8988T (cell line): ENCODE results near the gene LILRA6.
"Not testable (repeated sequence)": the region's sequence is repeated elsewhere in the genome, so short reads cannot be mapped to it uniquely, and the experiment has no call there.

Source experiments
- DNase-seq: peaks from one replicate; pipeline ENCODE4 v3.0.0; 2011

The LILRA6 gene

GRCh38 chr19:54229146-54229545, 13.4 kb downstream of the LILRA6 start:
- DNase-seq: no peak

GRCh38 chr19:54224619-54225018, 18.0 kb downstream of the LILRA6 start:
- DNase-seq: not testable (repeated sequence)

DNA sequence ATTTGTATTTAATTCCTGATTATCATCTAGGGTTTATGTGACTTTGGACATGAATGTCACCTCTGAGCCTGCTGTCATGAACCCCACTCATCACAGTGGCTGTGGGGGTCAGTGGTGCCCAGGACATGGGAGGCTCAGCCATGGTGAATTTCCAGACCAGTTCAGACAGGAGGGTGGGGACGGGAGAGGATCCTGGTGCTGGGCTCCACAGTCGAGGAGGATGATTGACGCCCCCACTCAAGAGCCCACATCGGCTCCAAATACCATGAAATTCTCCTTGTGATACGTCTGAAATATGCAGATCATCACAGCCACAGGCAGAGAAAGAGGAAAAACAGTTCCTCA, 18.7 kb downstream of the LILRA6 start:
- not testable (repeated sequence) for DNase-seq

DNA sequence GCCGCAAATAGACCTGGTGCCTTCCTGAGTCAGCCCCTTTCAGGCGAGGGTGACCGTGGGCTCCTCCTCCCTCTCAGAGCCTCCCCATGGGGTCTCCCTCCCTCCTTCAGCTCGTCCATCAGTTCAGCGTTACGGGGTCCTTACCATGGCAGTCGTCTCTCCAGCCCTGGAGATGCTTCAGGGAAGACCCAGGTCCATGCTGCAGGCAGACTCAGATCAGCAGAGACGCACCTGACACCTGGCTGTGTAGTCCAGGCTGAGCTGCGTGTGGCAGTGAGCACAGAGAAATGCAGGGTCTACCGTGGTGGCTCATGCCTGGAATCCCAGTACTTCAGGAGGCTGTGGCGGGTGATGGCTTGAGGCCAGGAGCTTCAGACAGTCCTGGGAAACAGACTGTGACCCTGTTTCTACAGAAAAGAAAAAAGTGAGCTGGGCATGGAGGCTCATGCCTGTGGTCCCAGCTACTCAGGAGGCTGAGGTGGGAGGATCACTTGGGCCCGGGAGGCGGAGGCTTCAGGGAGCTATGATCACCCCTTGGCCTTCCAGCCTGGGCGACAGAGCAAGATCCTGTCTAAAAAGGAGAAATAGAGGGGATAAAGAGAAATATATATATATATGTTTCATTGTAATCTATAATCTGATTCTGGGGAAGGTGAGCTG, 19.2 kb downstream of the LILRA6 start:
- not testable (repeated sequence) for DNase-seq

GRCh38 chr19:54222474-54223276, 19.9 kb downstream of the LILRA6 start, which contains the start of gene LILRB3:
Gene LILRB3 (minus strand): TSS chr19:54223007. CDS start chr19:54222976, 31 bp downstream.
- DNase-seq: not testable (repeated sequence)

- not testable (repeated sequence) for DNase-seq
These were observed 20.6 kb downstream of the LILRA6 start for GRCh38 chr19:54221947-54222346.

DNA sequence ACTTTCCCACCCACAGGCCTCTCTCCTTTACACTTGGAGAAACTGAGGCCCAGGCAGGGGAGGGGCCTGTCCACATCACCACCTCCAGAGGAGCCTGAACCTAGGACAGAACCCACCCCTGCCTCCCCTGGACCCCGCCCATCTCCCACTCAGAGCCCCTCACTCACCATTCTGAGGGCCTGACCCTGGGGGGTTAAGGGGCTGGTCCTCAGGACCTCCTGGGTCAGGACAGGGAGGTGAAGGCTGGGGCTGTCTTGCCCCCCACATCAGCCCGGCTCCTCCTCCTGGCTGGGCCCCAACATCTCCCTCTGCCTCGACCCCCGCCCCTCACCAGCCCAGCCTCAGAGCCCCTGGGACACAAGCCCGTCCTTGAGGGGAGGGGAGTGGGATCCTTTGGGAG, 22.9 kb downstream of the LILRA6 start:
- DNase-seq: not testable (repeated sequence)

DNA sequence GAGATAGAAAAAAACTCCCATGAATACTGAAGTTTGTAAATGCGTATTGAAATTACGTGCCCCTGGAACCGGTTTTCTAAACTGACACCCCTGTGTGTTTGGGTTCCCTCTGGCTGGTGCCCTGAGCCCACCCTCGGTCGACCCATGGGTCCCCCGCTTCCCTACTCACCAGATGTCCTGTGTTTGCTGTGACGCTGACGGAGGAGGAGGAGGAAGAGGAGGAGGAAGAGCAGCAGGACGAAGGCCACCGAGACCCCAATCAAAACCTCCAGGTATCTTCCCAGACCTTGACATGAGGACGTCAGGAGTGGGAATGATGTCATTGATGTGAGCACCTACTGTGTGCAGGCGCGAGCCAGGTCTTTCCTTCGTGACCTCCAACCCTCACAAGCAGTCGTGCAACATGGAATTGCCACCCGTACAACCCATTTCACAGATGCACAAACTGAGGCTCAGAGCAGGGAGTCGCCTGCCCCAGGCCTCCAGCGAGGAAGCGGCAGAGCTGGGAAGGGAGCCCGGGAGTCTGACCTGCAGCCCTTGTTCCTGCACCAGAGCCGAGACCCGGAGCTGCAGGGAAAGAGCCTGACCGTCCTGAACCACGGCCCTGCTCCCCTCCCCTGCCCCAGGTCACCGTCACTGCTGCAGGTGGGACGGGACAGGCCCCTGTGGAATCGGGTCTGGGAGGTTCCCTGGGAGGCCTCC, 23.5 kb downstream of the LILRA6 start:
- no peak for DNase-seq

DNA sequence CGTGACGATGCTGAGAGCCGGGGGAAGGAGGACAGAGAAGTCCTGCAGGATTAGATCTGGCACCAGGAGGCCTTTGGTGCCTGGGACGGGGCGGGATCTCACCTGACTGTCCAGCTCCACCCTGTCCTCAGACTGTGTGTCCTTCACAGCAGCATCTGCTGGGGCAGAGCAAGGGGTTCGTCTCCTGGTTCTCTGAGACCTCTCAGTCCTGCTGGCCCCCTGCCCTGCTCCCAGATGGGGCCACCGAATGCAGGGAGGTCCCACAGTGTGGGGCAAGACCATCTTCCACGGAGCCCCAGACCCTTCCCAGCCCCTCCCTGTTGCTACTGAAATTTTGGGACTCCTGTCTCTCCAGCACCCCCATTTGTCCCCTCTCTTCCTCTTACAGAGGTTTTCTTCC, 24.3 kb downstream of the LILRA6 start:
- DNase-seq: no peak

- not testable (repeated sequence) for DNase-seq
These were observed 24.9 kb downstream of the LILRA6 start for GRCh38 chr19:54217517-54218247.

GRCh38 chr19:54216869-54217268, 25.7 kb downstream of the LILRA6 start:
- no peak for DNase-seq

DNA sequence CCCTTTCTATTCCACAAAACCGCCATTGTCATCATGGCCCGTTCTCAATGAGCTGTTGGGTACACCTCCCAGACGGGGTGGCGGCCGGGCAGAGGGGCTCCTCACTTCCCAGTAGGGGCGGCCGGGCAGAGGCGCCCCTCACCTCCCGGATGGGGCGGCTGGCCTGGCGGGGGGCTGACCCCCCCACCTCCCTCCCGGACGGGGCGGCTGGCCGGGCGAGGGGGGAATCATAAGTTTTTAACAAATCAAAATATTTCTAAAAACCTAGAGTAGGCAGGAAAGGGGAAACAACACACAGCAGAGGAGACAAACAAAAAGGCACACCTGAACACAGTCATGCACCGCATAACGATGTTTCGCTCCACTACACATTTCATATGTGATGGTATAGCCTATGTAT, 27.9 kb downstream of the LILRA6 start:
- not testable (repeated sequence) for DNase-seq

- DNase-seq: not testable (repeated sequence)
These were observed 28.4 kb downstream of the LILRA6 start for GRCh38 chr19:54214217-54214616.

DNA sequence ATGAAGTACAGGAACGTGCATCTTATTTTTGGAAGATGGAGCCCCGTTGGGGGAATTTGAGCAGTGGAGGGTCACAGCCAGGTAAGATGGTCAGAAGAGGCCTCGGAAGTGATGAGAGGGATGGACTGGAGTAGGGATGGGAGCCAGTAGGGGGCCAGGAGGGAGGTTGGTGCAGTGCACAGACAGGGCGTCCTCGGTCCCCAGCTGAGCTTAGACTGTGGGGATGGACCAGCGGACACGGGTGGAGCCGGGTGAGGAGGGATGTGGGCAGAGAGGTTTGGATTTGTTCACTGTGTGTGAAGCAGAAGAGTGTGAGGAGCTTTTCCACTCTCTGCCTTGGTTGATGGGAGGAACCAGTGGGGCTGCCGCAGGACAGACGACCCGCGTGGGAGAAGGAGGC, 31.4 kb downstream of the LILRA6 start:
- no peak for DNase-seq

- DNase-seq: no peak
These were observed 32.6 kb downstream of the LILRA6 start for GRCh38 chr19:54209811-54210494.

- no peak for DNase-seq
These were observed 33.4 kb downstream of the LILRA6 start for GRCh38 chr19:54209058-54209810.

GRCh38 chr19:54208784-54209057, 33.9 kb downstream of the LILRA6 start:
- DNase-seq: no peak

DNA sequence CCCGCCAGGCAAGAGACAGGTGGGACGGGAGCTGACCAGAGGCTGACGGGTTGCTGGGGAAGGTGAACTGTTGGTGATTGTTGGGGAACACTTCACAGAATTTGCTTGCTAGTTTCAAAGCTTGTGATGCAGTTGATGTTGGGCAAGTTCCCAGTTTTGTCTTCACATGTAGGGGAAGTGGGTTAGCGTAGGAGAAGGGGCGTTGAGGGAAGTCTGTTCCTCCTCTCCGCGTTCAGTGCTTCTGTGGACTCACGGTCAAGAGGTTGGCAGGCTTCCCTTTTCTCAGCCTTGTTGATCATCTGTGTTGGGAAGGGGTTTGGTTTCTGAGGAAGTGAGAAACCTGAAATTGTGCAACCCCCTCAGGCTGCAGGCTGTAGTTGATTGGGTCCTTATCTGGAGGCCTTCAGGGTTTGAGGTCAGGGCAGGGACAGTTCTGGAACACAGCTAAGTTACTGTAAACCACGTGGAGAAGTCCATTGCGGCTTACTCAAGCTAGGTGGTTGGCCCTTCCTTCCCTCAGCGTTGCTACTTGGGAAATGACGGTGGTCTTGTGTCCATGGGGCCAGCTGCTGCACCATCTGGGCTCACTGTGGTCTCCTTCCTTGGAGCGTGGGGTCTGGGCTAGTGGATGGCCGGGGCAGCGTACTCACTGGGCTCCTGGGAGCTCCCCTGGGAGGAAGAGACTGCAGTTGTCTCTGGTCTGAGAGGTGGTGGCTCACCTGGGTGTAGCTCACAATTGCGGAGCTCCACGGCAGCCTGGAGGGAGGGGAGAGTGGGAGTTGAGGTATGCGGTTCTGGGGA, 34.4 kb downstream of the LILRA6 start:
- DNase-seq: no peak

DNA sequence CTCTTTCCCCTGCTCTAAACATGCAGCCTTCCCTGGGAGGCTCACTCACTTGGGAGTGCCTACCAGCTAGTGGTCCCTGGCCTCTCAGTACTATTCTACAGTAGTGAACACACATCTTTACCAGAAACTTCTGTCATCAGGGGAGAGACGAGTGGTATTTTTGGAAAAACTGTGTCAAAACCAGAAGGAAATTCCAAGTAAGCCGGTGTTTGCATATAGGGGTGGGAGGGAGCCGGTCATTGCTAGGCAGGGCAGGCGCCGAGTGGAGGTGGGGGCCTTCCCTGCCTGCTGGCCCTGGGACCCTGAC, 35.0 kb downstream of the LILRA6 start:
- DNase-seq: no peak

DNA sequence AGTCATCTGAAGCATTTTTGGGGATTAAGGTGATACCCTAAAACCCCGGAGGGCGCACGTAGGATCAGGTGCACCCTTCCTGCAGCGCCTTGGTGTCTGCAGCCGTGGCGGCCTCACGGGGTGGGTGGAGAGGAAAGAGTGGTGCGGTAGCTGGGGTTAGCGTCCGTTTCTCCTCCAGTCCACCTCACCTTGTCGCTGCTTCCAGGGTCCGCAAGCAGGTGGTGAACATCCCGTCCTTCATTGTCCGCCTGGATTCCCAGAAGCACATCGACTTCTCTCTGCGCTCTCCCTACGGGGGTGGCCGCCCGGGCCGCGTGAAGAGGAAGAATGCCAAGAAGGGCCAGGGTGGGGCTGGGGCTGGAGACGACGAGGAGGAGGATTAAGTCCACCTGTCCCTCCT, 35.4 kb downstream of the LILRA6 start:
- DNase-seq: not testable (repeated sequence)

DNA sequence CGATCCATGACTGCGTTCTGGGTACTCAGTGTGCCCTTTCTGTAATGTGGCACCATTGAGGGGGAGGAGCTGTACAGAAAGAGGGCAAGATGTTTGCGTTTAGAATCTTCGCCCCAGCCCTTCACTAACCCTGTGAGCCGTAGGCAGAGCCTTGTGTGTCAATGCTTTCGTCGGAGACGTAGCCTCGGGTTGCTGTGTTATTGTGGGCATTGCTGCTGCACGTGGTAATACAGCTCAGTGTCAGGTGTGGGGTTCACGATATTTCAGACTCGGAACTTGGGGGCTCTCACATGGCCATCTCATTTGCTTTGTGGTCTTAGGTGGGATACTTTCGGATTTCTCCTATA, 35.8 kb downstream of the LILRA6 start:
- no peak for DNase-seq
